SKM-1 treated with dmso at 0.1 percent for 144 hours (cell line): Measurements from ENCODE around the gene SLC25A6.
"Not testable (repeated sequence)": the region's sequence is repeated elsewhere in the genome, so short reads cannot be mapped to it uniquely, and the experiment has no call there.

ENCODE experiments used
- DNase-seq: peaks from one replicate; lab custom pipeline; 2025; ENCODE audit not compliant: unreplicated experiment; lab: John Stamatoyannopoulos, UW

The SLC25A6 gene

GRCh38 chrX:1391707-1392375 is at the start of gene SLC25A6:
Gene SLC25A6 (minus strand): TSS chrX:1392113. CDS start chrX:1392009, 104 bp downstream.
- no peak for DNase-seq

GRCh38 chrX:1440506-1440905 is 48.6 kb upstream of the SLC25A6 start:
- no peak for DNase-seq

GRCh38 chrX:1435241-1435895 is 43.5 kb upstream of the SLC25A6 start:
- no peak for DNase-seq

GRCh38 chrX:1434871-1435240 is 42.9 kb upstream of the SLC25A6 start:
- DNase-seq, result no peak

GRCh38 chrX:1433646-1434357 is 41.9 kb upstream of the SLC25A6 start:
- no peak for DNase-seq

GRCh38 chrX:1430451-1430850 is 38.5 kb upstream of the SLC25A6 start:
- no peak for DNase-seq

- no peak for DNase-seq
Observed at GRCh38 chrX:1427756-1428155, 35.8 kb upstream of the SLC25A6 start.

GRCh38 chrX:1426321-1426720 is 34.4 kb upstream of the SLC25A6 start:
- not testable (repeated sequence) for DNase-seq

GRCh38 chrX:1425381-1425780 is 33.5 kb upstream of the SLC25A6 start:
- DNase-seq, result no peak

- DNase-seq, result no peak
Observed at GRCh38 chrX:1424147-1424851, 32.4 kb upstream of the SLC25A6 start.

- no peak for DNase-seq
Observed at GRCh38 chrX:1423215-1423614, 31.3 kb upstream of the SLC25A6 start.

- DNase-seq, result no peak
Observed at GRCh38 chrX:1422135-1422465, 30.2 kb upstream of the SLC25A6 start.

- DNase-seq, result no peak
Observed at GRCh38 chrX:1421433-1422134, 29.7 kb upstream of the SLC25A6 start.

- no peak for DNase-seq
Observed at GRCh38 chrX:1420371-1420770, 28.5 kb upstream of the SLC25A6 start.

- DNase-seq, result no peak
Observed at GRCh38 chrX:1419545-1420355, 27.8 kb upstream of the SLC25A6 start.

GRCh38 chrX:1418901-1419544 is 27.1 kb upstream of the SLC25A6 start:
- no peak for DNase-seq

- DNase-seq, result no peak
Observed at GRCh38 chrX:1417921-1418771, 26.2 kb upstream of the SLC25A6 start.

- DNase-seq, result no peak
Observed at GRCh38 chrX:1416965-1417760, 25.2 kb upstream of the SLC25A6 start.
